GM21360 (cell line): ENCODE results near the gene AADACL2.

Experiments
- ATAC-seq: cut with Tn5 transposase; IDR thresholded peaks from one replicate; pipeline ENCODE4 v1.9.1; 2021; ENCODE audit warnings: mild to moderate bottlenecking, moderate library complexity; ENCODE audit not compliant: unreplicated experiment

AADACL2 gene

GRCh38 chr3:151798466-151798865 is 64.7 kb downstream of the AADACL2 start:
- no peak for ATAC-seq

- no peak for ATAC-seq
These were observed 66.7 kb downstream of the AADACL2 start for GRCh38 chr3:151800431-151800830.

GRCh38 chr3:151804267-151804666 is 70.5 kb downstream of the AADACL2 start:
- ATAC-seq: no peak

- no peak for ATAC-seq
These were observed 73.1 kb downstream of the AADACL2 start for GRCh38 chr3:151806838-151807237.
